HG03457 (cell line): Measurements from ENCODE around the gene BPIFB3.

Source experiments
- ATAC-seq: cut with Tn5 transposase; IDR thresholded peaks from one replicate; pipeline ENCODE4 v1.9.1; 2021; ENCODE audit warnings: moderate number of reproducible peaks; ENCODE audit not compliant: unreplicated experiment

The BPIFB3 gene, protein sequence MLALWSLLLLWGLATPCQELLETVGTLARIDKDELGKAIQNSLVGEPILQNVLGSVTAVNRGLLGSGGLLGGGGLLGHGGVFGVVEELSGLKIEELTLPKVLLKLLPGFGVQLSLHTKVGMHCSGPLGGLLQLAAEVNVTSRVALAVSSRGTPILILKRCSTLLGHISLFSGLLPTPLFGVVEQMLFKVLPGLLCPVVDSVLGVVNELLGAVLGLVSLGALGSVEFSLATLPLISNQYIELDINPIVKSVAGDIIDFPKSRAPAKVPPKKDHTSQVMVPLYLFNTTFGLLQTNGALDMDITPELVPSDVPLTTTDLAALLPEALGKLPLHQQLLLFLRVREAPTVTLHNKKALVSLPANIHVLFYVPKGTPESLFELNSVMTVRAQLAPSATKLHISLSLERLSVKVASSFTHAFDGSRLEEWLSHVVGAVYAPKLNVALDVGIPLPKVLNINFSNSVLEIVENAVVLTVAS

DNA sequence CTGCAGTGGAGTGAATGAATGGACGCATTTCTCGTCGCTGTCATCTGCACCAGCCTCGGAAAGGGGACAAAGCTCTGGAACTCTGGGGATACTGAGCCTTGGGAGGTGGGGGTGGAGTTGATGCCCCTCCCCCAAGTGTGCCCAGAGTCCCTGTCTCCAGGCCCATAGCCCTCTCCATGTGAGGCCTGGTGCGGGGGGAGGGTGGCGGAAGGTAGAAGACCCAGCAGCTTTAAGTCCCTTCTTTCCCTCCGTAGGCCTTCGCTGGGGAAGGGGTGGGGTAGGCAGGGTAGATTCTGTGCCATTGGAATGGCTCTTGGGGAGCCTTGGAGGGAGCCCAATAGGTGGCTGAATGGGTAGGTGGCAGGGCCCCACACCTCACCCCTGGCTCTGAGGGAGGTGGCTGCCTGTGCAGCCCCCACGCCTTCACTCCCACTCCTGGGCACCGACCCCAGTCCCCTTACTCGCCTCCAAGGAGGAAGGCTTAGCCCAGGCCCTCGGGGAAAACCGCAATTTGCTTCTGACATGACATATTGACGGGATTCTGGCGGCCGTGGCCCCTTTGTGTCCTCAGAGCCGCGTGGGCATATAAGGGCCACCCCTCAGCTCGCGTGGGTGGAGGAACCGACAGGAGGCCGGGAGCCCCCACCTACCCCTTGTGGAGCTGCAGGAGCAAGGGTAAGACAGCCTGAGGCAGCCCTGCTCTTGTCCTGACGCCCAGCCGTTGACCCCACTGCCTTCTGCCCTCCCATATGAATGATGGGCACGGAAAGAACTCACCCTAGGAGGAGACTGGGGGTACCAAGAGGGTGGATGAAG is at the start of gene BPIFB3:
Gene BPIFB3, plus strand, starts transcription at position 613 of the 816 bp plus-strand sequence. CDS start 1,533 bp downstream, outside the sequence.
- ATAC-seq, result no peak

DNA sequence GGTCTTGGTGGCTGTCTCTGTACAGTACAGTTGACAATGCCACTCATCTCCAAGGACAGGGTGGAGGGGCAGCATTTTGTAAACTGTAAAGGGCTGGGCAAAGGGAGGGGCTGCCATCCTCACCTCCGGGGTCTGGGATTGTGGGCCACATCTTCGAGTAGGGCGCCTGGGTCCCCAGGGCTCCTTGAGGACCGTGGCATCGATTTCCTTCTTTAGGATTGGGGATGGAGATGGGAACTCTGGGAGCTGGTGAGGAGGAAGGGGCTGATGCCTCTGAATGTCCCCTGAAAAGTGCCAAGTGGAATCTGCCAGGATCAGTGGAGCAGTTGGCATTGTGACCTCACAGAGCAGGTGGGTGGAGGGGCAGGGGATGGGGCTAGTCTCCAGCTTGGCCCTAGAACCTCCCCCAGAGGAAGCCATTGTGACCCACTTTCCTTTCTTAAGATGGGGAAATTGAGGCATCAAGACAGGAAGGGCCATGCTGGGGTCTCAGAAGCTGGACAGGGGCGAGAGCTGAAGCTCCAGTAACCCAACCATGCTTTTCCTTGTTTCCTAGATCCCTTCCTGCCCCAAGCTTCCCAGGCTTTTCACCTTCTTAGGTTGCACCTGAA is 49.5 kb upstream of the BPIFB3 start, which contains the start of gene SUN5:
Gene SUN5, minus strand, starts transcription at position 293 of the 611 bp plus-strand sequence. Its CDS starts 93 bp downstream, at position 200.
- ATAC-seq, result no peak

DNA sequence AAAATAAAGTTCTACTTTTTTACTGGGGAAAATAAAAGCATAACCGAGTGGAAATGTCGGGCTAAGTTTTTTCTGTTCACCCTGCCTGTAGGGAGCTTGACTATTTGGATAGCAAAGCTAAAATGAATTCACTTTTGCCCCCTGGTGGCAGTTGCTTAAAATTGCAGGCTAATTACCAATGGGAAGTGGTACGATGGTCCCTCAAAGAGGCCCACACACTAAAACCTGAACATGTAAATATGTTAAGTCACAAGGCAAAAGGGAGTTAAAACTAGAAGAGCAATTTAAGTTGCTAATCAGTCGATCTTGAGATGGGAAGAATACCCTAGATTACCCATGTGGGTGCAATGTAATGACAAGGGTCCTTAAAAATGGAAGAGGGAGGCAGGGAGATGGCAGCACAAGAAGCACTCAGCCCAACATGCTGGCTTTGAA is 48.6 kb upstream of the BPIFB3 start:
- no peak for ATAC-seq

DNA sequence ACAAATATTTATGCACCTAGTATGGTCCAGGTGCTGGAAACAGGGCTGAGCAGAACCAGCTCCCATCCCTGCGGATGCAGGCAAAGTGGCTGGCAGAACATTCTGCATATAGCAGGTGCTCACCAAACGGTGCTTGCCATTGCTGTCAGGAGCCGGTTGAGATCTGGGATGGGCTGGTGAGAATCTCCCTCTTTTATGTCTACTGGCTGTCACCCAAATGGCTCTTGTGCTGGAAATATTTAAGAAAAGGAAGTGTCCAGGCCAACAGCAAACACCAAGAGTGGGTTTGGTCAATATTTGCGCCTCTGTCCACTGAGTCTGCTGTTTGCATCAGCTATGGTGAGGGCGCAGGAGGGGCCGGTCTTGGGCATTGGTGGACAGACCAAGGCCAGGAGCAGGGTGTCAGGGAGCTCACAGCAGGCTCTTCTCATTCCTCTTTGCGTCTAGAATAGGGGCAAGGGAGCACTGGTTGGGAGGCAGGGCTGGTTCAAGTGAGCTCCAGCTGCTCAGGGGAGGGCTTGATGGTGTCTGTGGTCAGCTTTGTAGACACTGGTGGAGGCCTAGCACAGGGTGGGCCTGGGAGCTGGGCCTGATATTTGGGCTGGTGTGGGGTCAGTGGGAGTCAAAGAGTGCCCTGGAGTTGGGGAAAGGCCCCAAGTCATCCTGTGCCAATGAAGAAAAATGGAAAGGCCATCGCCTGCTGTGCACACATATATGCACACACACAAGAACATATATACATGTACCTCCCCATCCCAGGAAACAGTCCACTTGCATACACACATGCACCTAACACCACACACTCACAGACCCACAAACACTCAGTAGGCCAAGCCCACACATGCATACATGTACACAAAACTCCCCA is 47.6 kb upstream of the BPIFB3 start:
- ATAC-seq, result no peak

DNA sequence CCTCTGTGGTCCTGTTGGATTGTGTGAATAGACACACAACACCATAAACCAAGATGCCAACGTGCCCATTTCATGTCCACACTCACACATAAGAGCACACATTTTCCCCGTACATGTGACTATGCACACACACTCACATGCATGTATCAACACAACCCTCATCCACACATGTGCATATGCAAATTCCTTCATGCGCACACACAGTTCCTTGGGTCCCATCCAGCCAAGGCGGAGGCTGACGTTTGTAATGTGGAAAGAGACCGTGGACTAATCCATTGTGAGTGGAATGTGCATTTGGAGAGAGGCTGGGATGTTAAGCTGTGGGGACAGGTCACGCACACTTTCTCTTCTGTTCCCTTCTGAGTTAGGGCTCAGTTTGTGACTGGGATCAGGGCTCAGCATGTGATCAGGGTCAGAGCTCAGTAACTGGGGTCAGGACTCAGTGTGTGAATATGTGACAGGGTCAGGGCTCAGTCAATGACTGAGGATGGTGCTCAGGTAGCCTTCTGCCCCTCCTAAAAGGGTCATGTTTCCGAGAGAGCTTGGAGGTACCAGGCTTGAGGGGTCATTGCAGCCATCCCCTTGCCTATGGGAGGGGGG is 46.8 kb upstream of the BPIFB3 start:
- no peak for ATAC-seq

DNA sequence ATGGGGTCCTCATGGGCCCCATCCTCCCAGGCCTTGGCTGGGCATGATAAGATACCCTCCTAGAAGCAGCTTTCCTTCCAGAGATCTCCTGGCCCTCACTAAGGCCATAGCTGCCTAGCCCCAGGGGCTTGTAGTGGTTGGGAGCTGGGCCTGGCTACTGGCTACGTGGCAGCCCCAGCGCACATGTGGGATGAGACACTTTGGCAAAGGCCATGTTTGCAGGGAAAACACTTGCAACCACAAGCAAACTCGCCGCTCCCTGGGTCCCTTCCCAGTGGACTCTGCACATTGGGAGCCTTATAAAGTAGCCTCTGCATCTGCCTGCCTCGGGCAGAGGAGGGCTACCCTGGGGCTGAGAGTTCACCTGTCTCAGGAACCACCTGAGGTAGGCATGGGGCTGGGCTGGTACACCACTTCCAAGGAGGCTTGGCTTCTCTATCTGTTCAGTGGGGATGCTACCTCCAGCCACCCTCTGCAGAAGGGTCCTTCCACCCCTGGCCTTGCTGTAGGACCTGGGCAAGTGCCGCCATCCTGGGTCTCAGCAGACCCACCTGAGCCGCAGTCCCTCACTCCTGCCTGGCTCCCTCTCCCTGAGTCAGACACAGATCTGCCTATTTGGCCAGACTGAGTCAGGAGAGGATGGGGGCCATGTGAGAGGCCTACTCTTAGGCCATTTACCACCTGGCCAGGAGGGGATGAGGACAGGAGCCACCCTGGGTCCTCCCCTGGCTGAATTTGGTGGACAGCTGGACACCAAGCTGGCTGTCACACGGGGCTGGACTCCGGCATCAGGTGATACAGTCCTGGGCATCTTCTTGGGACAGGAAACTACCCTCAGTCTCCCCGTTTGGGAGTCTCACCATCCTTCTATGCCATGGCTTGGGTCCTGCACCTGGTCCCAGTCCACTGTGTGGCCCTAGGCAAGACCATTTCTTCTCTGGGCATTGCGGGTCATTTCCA is 46.0 kb upstream of the BPIFB3 start, which contains the start of gene BPIFB2:
Gene BPIFB2, plus strand, starts transcription at position 329 of the 960 bp plus-strand sequence. CDS start 871 bp downstream, outside the sequence.
- no peak for ATAC-seq

DNA sequence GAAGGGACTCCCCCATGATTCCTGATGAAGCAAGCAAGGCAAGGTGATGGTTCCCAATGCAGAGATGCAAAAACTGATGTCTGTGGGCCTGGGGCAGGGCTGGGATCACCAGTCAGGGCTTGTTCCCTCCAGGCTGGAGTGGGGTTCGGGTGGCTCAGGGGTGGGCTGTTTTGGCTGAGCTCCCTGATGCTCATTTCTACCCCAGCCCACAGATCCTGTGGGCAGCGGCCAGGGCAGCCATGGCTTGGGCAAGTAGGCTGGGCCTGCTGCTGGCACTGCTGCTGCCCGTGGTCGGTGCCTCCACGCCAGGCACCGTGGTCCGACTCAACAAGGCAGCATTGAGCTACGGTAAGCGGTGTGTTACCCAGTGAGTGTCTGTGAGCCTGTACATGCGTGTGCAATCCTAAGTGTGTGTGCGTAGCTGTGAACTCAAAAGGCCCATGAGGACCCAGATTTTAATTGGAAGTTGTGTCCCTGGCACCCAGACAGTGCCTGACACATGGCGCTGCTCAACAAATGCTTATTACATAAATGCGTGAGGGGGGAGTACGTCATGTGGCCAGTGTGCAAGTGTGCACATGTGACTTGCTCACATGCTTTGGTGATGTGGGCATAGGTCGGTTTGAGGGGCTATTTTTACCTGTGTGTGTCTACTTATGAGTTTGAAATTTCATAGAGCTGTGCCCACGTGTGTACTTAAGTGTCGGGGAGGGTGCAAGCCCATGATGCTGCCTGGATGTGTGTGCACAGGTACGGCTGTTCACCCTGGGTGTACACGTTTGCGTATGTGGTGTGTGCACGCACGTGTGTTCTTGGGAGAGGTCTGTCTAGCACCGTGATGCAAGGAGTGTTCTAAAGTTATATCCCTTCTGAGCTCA is 45.1 kb upstream of the BPIFB3 start:
- no peak for ATAC-seq

DNA sequence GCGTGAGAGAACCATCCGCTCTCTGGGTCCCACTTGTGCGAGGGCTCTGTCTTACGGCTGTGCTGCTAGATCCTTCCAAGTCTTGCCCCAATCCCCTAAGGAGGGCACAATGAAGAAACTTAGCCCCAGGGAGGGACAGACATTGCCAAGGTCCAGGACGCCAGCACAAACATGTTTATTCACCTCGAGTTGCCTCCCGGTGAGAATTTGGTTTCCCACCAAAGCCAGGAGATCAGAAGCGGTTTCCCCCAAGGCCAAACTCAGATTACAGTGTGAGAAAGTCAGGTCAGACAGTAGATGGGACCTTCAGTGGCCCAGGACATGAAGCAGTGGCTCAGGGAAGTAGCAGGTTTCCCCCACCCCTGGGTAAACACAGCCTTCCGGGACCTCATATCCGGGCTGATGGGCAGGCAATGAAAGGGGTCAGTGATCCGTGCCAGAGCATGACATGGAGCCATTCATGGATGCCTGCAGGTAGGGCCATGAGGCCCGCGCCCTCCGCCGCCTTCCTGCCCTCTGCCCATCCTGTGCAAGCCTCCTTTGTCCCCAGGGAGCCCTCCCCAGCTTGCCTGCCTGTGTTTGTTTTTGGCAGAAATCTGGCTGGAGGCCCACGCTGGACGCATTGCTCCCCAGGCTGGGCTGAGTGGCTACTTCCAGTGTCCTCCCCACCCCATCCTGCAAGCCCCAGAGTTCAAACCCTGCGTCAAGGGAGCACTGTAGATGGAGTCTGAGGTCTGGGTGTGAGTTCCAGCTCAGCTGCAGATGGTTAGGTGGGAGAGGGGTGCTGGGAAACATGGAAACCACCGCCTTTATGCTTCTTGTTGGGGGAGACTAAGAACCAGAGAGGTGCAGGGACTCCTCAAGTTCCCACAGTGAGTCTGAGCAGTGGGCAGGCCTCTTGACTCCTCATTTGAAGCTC is 44.2 kb upstream of the BPIFB3 start:
- no peak for ATAC-seq

DNA sequence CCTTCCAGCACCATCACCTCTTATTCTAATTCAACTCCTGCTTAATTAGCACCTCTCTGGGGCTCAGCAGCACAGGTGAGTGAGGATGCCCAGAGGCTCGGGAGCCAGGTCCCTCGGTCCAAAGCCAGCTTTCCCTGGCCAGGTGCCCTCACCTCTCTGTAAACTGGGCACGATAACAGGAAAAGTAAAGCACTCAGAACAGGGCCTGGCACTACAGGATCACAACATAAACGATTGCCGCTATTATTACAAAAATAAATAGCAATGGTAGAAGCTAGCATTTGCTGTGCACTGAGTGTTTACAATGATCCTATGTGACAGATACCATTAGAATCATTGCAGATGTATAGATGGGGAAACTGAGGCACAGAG is 43.6 kb upstream of the BPIFB3 start:
- no peak for ATAC-seq

DNA sequence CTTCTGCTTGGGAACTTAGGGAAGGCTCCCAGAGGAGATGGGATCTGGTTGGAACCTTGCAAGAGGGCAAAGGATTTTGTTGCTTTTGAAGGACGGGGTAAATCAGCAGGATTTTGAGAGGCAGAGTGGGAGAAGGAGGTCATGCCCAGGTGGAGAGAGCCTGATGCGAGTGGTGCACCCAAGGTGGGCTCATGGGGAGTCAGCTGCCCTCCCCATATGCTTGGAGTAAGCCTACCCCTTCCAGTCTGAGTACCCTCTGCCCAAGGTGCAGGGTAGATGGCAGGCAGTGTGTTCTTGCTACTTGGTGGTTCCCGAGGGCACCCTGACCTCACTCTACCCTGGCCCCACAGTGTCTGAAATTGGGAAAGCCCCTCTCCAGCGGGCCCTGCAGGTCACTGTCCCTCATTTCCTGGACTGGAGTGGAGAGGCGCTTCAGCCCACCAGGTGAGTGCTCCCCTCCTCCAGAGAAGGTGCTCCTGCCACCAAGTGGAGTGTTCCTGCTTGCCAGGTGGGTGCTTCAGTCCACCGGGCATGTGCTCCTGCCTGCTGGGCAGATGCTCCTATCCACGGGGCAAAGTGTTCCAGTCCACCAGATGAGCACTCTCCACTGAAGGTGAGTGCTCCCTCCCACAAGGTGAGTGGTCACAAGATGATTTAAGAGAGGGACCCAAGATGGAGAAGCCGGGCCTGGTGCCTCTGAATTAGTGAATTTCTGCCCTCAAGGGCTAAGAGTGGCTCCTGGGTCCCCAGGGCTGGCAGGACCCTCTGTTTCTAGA is 42.8 kb upstream of the BPIFB3 start:
- ATAC-seq, result no peak

DNA sequence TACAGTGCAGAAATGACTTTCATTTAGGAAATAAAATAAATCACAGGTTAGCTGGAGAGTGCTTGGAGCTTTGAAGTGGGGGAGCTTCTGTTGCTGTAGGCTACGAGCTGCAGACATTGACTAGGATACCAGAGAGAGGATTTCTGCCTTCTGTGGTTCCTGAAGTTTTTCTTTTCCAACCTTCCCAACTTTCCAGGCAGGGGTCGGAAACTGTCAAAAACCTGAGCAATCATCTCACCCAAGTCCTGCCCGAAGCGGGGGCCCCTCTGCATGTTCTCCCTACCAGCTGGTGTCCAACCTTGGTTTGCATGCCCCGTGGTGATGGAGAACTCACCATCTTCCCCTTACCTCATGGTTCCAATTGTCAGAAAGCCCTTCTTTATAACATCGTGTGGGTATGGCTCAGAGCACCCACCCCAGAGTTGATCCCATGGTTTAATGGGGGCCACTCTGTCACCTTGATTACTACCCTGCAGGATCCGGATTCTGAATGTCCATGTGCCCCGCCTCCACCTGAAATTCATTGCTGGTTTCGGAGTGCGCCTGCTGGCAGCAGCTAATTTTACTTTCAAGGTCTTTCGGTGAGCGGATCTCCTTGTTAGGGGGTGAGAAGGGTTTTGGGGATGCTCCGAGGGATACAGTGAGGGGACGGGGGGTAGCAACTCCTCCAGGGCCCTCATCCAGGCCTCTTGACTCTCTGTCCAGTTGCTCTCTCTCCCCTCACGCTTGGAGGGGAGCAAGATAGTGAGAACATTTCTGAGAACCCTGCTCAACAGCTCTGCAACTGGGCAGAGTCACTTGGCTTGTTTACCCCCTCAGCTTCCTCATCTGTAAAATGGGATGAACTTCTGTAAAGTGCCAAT is 41.1 kb upstream of the BPIFB3 start:
- ATAC-seq, result no peak

DNA sequence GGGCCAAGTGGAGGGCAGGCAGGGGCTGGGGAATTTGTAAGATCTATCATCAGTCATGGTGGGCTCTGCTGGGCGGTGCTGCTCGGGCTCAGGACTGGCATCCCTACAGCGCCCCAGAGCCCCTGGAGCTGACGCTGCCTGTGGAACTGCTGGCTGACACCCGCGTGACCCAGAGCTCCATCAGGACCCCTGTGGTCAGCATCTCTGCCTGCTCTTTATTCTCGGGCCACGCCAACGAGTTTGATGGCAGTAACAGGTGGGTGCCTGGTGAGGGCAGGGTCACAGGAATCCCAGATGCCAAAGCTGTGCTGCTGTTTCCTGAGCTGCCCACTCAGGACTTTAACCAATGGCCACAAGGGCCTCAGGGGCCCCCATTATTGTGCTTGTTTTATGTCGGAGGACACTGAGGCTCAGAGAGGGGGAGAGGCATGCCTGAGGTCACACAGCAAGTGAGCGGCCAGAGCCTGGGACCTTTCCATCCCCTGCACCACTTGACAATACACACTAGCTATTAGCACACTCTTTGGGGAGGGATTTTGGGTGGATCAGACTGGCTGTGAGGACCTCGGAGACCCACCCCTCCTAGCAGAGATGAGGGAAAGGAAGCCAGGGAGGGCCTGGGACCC is 39.9 kb upstream of the BPIFB3 start:
- ATAC-seq, result no peak

DNA sequence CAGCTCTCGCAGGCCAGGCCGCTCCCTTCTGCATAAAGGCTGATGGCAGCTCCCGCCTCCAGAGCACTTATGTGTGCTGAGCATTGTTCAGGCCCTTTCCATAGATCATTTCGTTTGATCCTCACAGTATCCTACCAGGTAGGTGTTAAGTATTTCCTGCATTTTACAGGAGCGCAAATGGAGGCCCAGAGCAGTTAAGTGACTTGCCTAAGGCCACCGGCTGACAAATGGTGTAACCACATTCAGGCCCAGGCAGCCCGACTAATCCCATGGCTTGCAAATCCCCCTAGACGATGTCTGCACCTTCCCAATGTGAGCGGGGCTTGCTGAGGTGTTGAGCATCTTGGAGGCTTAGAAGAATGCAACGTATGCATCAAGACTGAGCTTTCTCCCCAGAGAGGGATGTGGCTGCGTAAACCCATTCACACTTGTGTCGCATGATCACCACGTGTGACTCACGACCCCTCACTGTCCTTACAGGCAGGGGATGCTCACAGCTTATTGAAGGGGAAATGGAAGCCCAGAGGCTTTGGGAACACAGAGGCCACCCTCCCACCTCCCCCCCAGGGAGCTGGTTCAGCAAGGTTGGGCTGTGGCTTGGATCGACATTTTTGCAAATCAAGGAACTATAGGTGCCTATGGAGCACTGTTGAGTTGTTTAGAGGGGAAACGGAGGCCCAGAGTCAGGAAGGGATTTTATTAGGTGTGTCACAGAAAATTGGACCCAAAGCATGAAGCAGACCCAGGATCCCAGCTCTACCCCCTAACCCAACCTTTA is 39.2 kb upstream of the BPIFB3 start:
- ATAC-seq, result no peak

DNA sequence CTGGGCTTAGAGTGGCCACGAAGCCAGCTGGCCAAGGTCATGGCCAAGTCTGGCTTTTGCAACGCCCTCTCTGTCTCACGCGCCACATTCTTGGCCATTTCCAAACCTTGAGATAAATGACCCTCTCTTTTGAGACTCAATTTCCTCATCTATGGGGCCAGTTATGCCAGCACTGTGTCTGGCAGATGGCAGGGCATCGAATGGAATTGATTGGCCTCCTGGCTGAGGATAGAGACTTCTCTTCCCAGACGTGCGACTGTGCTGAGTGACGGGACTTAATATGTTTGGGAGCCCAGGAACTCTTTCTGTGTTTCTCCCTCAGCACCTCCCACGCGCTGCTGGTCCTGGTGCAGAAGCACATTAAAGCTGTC is 38.6 kb upstream of the BPIFB3 start:
- ATAC-seq, result no peak
